GM18873 (cell line): Measurements from ENCODE around the gene CLIC5.

Experiments used
- ATAC-seq: cut with Tn5 transposase; IDR thresholded peaks from one replicate; pipeline ENCODE4 v1.9.1; 2021; ENCODE audit warnings: mild to moderate bottlenecking, moderate library complexity, moderate number of reproducible peaks; ENCODE audit not compliant: unreplicated experiment, low FRiP score

The CLIC5 gene

DNA sequence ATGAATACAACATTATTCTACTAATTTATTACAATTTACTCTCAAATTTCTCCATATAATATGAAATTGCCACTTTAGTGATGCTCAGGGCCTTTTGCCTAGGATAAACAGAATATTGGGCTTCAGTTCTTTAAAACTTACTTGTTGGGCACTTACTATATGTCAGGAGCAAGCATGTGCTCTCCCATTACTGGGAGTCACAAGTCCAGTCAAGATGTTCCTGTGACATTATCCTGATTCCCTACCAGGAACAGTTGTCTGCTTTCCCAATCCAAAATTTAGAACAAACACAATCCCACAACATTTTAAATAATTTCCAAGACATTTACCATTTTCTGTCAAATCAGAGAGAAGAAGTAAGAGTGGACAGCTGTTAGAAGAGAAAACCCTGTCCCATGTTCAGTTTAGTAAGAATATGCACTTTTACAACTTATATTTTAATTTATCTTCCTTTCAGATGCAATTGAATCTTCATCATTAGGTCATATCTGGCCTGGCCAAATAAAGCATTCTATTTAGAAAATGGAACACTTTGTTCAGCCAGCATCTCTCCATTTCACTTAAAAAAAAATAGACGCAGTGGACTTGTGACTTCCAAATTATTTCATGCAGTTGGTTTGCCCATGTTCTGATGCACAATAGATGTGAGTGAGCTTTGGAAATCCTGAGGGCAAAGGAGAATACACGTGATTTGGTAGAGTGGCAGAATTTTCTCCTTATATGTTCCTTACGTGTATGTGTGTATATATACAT, 159.8 kb downstream of the CLIC5 start:
- ATAC-seq = no peak

DNA sequence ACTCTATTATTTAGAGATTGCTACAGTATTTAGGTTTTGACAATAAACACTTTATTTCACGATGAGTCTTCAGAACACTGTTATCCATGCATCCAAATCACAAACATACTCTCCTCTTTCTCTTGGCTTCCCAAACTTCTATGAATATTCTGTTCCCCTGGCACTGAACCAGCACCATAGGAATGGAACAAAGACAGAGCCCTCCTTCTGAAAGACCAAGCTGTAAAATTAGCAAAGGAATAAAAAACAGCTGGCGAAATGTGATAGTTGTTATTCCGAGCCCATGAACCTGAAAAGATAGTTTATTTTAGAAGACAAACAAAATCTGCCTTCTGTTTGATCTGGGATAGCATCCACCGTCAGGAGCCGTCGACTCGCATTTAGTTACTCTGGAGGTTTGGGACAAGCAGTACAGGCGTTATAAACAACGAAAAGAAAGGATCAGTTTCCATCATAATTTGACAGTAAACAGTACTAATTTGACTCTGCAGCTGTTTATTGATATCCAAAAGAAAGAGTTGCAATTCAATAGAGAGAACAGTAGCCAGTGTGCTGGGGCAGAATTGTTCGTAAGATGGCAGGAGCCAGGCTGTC, 161.4 kb downstream of the CLIC5 start:
- no peak for ATAC-seq

DNA sequence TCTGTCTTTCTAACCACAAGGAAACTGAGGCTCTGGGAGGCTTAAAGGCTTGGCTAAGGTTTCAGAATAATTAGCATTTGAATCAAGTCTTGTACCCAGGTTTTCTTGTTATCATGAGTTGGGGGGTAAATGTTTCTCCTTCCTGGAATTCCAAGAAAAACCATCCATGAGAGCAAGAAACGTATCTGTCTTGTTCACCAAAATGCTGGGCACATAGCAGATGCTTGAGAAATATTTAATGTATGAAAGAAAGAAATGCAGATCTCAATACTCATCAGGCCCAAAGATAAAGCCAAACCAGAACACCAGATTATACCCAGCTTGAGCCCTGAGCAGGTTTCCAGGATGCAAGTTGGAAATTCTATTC, 164.6 kb downstream of the CLIC5 start:
- ATAC-seq = no peak

DNA sequence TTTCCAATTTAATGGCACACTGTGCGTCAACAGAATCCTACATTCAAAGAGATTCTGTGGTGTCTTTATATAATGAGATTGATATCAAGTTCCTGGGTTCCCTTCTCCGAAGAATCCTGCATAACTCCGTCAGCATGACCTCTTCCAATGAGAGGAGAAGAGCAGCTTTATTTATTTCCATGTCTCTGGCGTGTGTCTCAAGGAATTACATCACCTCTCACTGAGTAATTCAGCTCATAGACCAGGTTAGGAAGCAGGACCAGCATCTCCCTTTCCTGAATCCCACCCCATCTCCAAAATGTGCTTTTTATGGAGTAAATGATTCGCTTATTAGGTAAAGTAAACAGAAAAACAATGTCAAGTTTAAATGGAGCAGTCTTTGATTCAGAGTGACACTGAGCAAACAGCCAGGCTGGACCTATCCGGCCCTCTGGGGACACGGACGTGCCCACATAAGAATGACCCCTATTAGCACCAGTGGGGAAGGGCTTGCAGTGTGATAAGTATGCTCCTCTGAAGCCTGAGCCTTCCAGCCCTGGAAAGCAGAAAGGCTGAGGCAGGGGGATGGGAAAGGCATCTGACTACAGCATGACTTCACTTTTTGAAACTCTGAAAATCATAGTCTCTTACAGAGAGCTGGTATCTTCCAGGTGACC, 165.2 kb downstream of the CLIC5 start:
- no peak for ATAC-seq

DNA sequence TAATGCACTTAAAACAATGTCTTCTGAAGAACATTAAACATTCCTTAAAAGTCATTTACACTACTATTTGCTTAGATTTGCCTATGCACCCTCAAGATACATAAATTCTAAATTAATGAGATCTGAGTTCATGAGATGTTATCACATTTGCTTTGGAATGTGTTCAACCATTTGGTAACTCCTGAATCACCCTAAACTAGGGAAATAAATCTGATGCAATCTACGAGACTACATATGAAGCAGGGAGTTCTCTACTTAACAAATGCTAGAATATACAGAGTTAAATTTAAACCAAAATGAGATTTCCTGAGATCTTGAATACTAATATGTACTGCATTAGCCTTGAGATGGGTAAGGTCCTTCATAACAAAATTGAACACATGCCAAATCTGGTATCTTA, 170.1 kb downstream of the CLIC5 start:
- ATAC-seq = no peak

DNA sequence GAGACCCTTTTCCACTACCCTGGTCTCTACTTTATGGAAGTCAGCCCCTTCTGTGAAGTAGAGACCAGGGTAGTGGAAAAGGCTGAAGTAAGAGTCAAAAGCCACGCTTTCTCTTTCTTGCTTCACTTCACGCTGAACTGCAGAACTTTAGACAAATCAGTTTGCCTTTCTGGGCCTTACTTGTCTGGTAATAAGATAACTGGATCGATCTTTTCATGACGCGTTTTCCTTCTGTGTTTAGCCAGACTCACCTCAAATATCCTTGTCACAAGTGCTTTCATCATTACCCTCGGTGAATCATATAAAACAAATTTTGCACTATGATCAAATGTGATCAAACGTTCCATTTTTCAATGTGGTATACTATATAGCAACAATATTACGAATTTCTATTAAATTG, 170.7 kb downstream of the CLIC5 start:
- ATAC-seq = no peak

DNA sequence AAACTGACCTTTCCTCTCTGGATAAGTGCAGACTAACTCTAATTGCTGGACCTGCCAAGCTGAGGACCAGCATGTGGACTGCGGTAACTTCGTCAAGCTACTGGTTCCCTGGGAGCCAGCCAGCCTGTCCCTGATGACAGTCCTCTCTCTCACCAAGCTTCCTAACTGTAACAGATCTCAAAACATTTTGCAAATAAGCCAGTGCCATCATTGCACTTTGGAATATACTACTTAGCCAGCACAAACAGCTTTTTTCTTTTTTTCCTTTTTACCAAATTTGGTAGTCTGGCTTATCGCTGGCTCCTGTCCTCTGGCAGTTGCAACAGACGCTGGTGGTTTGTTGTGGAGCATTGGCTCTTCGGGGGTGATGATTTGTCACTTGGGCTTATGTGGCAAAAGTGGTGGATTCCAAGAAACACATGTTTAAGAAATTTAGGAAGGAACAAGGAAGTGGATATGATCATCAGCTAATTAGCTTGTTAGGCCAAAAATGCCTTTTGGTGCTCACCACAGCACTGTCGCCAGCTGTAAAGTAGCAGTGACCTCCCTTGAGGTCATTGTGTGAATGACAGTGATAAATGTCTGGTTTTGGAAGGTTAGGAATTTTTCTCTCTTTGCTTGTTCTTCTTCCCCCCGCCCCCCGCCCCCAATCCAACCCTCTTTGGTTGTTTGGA, 171.7 kb downstream of the CLIC5 start:
- no peak for ATAC-seq

DNA sequence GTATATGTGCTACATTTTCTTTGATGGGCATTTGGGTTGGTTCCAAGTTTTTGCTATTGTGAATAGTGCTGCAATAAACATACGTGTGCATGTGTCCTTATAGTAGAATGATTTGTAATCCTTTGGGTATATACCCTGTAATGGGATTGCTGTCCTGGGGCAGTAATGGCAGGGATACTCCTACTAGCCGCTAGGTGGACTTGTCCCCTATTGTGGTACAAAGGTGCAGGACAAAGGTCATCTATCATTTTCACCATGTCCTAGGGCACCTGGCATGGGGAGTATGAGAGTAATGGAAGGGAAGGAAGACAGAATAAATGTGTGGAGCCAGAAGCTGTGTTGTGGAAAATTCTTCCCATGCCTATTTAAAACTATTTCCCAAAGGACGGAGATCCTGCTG, 174.6 kb downstream of the CLIC5 start:
- no peak for ATAC-seq

DNA sequence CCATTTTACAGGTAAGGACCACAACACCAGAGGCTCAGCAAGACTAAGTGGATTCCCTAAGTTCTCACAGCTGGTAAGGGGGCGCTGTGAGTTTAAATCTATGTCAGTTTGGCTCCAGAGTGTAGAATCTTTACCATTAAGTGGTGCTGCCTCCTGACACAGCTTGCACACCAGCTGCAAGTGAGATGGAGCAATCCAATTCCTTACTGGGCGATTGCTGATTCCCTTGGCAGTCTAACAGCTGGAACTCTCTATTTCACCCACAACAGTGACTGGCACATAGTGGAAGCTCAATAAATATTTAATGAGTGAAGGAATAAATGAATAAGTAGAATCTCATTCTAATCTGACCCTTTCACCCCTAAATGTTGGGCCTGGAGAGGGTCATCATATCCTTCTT, 176.7 kb downstream of the CLIC5 start:
- no peak for ATAC-seq

DNA sequence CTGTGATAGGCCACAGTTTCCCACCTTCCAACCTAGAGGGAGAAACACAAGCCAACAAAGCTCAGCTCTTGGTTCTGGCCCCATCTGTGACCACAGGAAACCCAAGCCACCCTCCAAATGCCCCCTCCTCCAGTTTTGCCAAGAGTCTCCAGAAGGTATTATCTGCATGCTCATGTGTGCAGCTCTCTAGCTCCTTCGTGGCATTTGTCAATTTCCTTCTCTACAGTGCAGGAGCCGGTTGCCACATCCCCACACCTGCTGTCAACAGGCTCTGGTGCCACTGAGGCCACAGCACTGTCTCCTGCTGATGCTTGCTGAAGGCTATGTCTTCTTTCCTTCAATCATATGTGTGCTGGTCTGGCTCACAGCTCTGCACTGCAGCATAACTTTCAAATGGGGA, 177.2 kb downstream of the CLIC5 start:
- ATAC-seq = no peak

DNA sequence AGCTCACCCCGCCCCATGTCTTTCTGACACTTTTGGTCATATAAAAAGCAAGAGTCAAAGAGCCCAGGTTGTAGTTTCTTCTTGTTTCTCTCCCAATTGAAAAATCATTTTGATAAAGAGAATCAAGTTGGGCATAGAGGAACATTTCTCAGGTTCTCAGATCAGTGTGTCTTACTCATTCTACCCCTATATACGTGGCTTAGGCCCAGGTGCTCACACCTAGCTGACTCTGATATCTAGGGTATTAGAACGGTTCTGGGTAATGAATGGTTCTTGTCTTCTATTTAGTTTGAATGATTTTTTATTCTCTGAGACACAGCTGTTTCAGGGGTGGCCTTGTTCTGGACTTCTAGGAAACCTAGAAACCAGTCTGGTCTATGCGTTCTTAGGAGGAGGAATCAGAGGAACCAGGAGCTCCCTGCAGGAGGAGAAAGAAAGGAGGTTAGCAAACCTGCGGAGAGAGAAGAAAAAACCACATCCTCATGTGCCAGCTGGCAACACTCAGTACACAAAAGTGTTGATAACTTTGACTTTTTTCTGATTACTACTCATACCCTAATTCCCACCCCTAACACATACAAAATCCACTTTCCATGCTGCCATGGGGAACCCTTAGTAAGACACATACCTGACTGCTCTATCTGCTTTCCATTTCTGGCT, 178.0 kb downstream of the CLIC5 start:
- no peak for ATAC-seq

DNA sequence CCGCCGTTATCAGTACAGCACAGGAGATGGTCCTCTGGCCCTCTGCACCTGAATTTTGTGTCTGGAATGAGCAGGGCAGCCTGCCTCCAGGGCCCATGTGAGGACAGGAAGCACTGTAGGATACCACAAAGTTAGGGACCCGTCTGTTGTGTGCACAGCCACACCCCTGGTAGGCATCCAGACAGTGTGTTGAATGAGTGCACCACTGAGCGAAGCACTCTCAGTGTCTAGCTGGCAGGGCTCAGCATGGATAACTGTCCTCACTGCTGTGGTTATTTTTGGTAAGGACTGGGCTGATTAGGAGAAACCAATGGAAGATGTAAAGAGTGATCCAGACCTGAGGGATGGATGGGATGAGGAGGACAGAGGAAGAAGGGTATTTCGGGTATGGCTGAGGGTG, 178.7 kb downstream of the CLIC5 start:
- ATAC-seq = no peak

DNA sequence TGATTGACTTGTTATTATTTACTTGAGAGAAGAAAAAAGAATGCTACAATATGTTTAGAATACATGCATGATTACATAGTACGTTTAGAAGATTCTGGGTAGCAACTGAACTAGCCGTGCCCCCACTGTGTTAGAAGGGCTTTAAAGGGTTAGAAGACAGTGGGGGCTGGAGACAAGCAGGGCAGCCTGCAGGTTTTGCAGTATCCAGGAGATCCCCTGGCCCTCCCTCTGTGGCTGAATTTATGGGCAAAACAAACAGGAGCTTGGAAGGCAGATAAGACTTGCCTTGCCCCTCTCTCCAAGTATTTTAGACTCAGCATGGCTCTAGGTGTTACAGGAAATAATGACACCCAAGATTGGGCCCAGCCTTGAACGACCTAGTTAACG, 179.2 kb downstream of the CLIC5 start:
- ATAC-seq = no peak

DNA sequence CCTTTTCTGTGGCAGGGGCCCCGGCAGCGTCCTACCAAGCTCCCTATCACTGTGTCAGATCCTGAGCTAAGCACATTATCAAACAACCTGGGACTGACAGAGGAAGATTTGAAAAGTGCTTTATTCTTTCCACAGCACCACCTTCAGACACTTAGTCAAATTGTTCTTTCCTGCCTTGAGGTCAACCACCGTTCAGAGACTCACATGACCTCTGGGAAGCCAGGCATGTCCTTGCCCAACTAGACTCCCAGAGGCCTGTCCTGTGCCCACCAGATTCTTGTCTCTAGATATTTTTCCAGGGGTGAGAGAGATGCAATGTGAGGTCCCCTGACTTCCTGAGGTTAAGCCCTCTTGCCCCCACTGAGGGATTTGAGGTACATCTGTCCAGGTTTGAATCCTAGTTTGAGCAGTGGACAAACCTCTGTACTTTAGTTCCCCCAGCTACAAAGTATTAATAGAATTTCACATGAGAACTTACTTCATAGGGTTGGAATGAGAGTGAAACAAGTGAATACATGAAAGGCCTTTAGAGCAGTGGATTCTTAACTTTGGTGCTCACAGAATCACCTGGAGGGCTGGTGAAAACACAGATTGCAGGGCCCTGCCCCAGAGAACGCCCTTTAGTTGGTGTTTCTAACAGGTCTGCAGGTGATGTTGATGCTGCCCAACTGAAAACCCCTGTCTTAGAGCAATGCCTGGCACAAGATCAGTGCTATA, 179.8 kb downstream of the CLIC5 start:
- ATAC-seq = no peak

DNA sequence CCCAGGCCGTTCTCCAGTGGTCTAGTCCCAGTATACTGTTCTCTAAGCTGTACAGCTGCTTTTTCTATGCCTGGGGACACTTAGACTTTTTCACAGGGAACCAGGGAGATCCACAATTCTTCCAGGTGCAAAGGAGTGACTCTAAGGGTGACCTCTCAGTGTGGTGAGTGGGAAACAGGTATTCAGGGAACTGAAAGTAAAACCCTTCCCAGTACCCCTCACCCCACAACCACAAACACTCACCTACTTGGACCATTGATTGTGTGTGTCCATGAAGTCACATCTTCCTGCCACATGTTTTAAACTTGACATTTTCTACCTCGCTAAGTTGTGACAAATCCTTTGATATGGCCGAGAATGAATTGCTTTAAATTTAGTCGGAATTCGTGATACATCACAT, 183.6 kb downstream of the CLIC5 start:
- no peak for ATAC-seq
